Measurements from ENCODE around the gene POU2AF3.
A peak's percentile ranks its signal among the peaks of the same experiment; 100 is the strongest.

GRCh38 chr11:111336582-111337256 lies 38.4 kb downstream of the POU2AF3 start:
- no peak for TF ChIP-seq CTCF (conservative IDR thresholded peaks at IDR 0.05; ENCODE audit: low read depth, low read length)
- peak; percentile 81 for TF ChIP-seq CEBPB (IDR thresholded peaks at IDR 0.05; ENCODE audit: low read depth, low read length)
- TF ChIP-seq POLR2A (IDR thresholded peaks at IDR 0.05; ENCODE audit: low read depth, low read length) = no peak
- no peak for TF ChIP-seq MAZ (IDR thresholded peaks at IDR 0.05; ENCODE audit: borderline replicate concordance, low read depth, low read length)
- TF ChIP-seq BHLHE40 (IDR thresholded peaks at IDR 0.05; ENCODE audit: low read depth, low read length) = no peak
- TF ChIP-seq RFX5 (IDR thresholded peaks at IDR 0.05; ENCODE audit: low read depth, low read length) = no peak
- TF ChIP-seq CHD1 (IDR thresholded peaks at IDR 0.05; ENCODE audit: low read depth, low read length) = no peak
- TF ChIP-seq FOS (IDR thresholded peaks at IDR 0.05; ENCODE audit: low read depth, low read length) = no peak; the same call in 1 of the 2 replicates
- no peak for TF ChIP-seq SMC3 (IDR thresholded peaks at IDR 0.05; ENCODE audit: low read depth, low read length)

All from IMR-90 (cell line).